ENCODE results near the gene KLC4. TPM values are rescaled to one million over a fixed set of nuclear protein-coding genes. Genes with fewer than 3 reads are reported as not detected.

The KLC4 gene
- total RNA-seq, 2 donors from 2014 or later: 98.8 to 101 TPM

GRCh38 chr6:43014434-43014909 is 45.0 kb upstream of the KLC4 start:
- Histone ChIP-seq H3K4me1 (peaks cover 14% of the 10 kb centered on the region), H3K4me3 (peak overlapping the region; percentile 67), H3K27ac (peak overlapping the region; percentile 60), H3K36me3 (no peaks in the 10 kb centered on the region), H3K27me3 (no peaks in the 10 kb centered on the region), H3K9me3 (no peaks in the 10 kb centered on the region), H3K9ac (ENCODE audit: low read depth in 2 of 2, low read length in 2 of 2) (peak overlapping the region; percentile 44 to 79)
- DNase-seq: no peak
- TF ChIP-seq CTCF (IDR thresholded peaks at IDR 0.05): no peak
- intact Hi-C loops (cut with DNase I): no loop called here

- H3K27ac ChIP-seq: no peak overlapping the region
- H3K36me3 ChIP-seq: no peaks in the 10 kb centered on the region
- H3K9me3 ChIP-seq: no peaks in the 10 kb centered on the region
- intact Hi-C loops (cut with DNase I): no loop called here
- no peak for DNase-seq
- TF ChIP-seq CTCF (IDR thresholded peaks at IDR 0.05): no peak
- no peaks in the 10 kb centered on the region for H3K27me3 ChIP-seq
- no peak overlapping the region for H3K9ac ChIP-seq (ENCODE audit: low read depth in 2 of 2, low read length in 2 of 2)
- H3K4me3 ChIP-seq: no peak overlapping the region
- peaks cover 14% of the 10 kb centered on the region for H3K4me1 ChIP-seq
Measured at GRCh38 chr6:43016176-43016942, 43.1 kb upstream of the KLC4 start.

- Histone ChIP-seq H3K9me3 (no peaks in the 10 kb centered on the region), H3K27ac (no peak overlapping the region), H3K4me1 (peaks cover 14% of the 10 kb centered on the region), H3K27me3 (no peaks in the 10 kb centered on the region), H3K36me3 (no peaks in the 10 kb centered on the region), H3K9ac (ENCODE audit: low read depth in 2 of 2, low read length in 2 of 2) (no peak overlapping the region), H3K4me3 (no peak overlapping the region)
- DNase-seq: no peak
- TF ChIP-seq CTCF (IDR thresholded peaks at IDR 0.05): no peak
- intact Hi-C loops (cut with DNase I): no loop called here
Measured at GRCh38 chr6:43016943-43017334, 42.5 kb upstream of the KLC4 start.

- Histone ChIP-seq H3K27me3 (no peaks in the 10 kb centered on the region), H3K27ac (no peak overlapping the region), H3K9ac (ENCODE audit: low read depth in 2 of 2, low read length in 2 of 2) (no peak overlapping the region), H3K4me3 (no peak overlapping the region), H3K9me3 (no peaks in the 10 kb centered on the region), H3K4me1 (peaks cover 18% of the 10 kb centered on the region), H3K36me3 (no peaks in the 10 kb centered on the region)
- intact Hi-C loops (cut with DNase I): no loop called here
- no peak for DNase-seq
- no peak for TF ChIP-seq CTCF (IDR thresholded peaks at IDR 0.05)
Measured at GRCh38 chr6:43019152-43019551, 40.3 kb upstream of the KLC4 start.

GRCh38 chr6:43020052-43020705 is 39.3 kb upstream of the KLC4 start:
- Histone ChIP-seq H3K27ac (no peak overlapping the region), H3K4me3 (no peak overlapping the region), H3K4me1 (peaks cover 16% of the 10 kb centered on the region), H3K9me3 (no peaks in the 10 kb centered on the region), H3K36me3 (peaks cover 6% of the 10 kb centered on the region), H3K27me3 (no peaks in the 10 kb centered on the region), H3K9ac (ENCODE audit: low read depth in 2 of 2, low read length in 2 of 2) (no peak overlapping the region)
- DNase-seq: no peak
- intact Hi-C loops (cut with DNase I): no loop called here
- no peak for TF ChIP-seq CTCF (IDR thresholded peaks at IDR 0.05)

Data from colonic mucosa (tissue), 4 donors.